Vagina (tissue), 2 donors: ENCODE measurements around the gene SPEG.

Source experiments
- POLR2AphosphoS5 ChIP-seq, 2 donors: sonication (generic); formaldehyde crosslinking; IDR thresholded peaks; one replicate each; pipeline ENCODE4 v1.9.0; 2017; ENCODE audit warnings: antibody characterized with exemption in 2 of 2, mild to moderate bottlenecking in 2 of 2, low read depth in 1 of 2; ENCODE audit not compliant: insufficient read depth in 1 of 2
- TF ChIP-seq, protein P1 (sequence below), 3 experiments: fragments of 450-650 bp in 2 of 3; fragments of 200-600 bp in 1 of 3; sonication (generic) in 1 of 3; IDR thresholded peaks; one replicate each; pipeline ENCODE4 v1.5.1; 2017 to 2019; ENCODE audit warnings: antibody characterized with exemption in 3 of 3, mild to moderate bottlenecking in 2 of 3, moderate library complexity in 2 of 3

DNA sequence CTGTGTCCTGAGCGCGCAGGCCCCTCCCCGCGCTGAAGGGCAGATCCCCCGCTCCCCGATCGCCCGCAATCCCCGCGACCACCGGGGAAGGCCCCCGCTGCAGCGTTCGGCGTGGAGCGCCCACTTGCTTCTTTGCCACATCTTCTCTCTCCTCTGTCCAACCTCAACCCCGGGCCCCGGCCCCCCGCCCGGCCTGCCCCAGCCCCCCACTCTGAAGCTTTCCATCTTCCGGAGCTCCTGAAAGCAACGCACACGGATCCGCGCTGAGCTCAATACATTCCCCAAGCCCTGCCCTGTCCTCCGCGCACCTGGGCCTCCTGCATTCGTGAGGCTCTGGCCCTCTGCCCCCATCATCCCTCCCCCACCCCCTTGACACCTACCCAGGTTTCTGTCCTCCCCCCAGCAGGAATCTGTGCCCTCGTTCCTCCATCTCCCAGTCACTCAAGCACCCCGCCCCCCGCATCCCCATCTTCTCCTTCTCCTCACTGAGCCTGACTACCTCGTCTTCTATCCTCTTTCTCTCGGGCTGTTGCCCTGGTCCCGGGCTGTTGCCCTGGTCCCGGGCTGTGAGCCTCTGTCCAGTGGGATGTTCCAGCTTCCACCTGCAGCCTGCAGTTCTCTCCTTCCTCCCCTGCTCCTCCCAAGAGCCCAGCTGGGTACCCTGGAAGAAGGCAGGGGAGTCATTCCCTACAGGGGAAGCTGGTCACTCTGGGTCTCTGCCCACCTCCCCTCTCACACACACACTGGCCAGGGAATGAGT is 7.8 kb downstream of the SPEG start:
- TF ChIP-seq, protein P1, sequence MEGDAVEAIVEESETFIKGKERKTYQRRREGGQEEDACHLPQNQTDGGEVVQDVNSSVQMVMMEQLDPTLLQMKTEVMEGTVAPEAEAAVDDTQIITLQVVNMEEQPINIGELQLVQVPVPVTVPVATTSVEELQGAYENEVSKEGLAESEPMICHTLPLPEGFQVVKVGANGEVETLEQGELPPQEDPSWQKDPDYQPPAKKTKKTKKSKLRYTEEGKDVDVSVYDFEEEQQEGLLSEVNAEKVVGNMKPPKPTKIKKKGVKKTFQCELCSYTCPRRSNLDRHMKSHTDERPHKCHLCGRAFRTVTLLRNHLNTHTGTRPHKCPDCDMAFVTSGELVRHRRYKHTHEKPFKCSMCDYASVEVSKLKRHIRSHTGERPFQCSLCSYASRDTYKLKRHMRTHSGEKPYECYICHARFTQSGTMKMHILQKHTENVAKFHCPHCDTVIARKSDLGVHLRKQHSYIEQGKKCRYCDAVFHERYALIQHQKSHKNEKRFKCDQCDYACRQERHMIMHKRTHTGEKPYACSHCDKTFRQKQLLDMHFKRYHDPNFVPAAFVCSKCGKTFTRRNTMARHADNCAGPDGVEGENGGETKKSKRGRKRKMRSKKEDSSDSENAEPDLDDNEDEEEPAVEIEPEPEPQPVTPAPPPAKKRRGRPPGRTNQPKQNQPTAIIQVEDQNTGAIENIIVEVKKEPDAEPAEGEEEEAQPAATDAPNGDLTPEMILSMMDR (IDR thresholded peaks at IDR 0.05), result no peak
- TF ChIP-seq POLR2AphosphoS5 (IDR thresholded peaks at IDR 0.05; ENCODE audit: insufficient read depth in 1 of 2, low read depth in 1 of 2), result peak in 1 of 2 donors; percentile 21
